GM21515 (cell line): ENCODE results near the gene KPNA5.
"Not testable (repeated sequence)": the region's sequence is repeated elsewhere in the genome, so short reads cannot be mapped to it uniquely, and the experiment has no call there.

Experiments
- ATAC-seq: cut with Tn5 transposase; IDR thresholded peaks from one replicate; pipeline ENCODE4 v1.9.1; 2021; ENCODE audit not compliant: unreplicated experiment

Gene KPNA5

GRCh38 chr6:116680880-116681672 is at the start of gene KPNA5:
KPNA5 (plus strand) TSS chr6:116681211; CDS start chr6:116681335, 124 bp downstream.
- ATAC-seq, result peak; percentile 98

- no peak for ATAC-seq
Observed at GRCh38 chr6:116631379-116631990, 49.5 kb upstream of the KPNA5 start.

- ATAC-seq, result no peak
Observed at GRCh38 chr6:116633685-116634084, 47.3 kb upstream of the KPNA5 start.

GRCh38 chr6:116648156-116648555 is 32.9 kb upstream of the KPNA5 start:
- ATAC-seq, result no peak

GRCh38 chr6:116649129-116649528 is 31.9 kb upstream of the KPNA5 start:
- ATAC-seq, result no peak

GRCh38 chr6:116651916-116652315 is 29.1 kb upstream of the KPNA5 start:
- ATAC-seq, result no peak

- no peak for ATAC-seq
Observed at GRCh38 chr6:116661594-116661993, 19.4 kb upstream of the KPNA5 start.

- ATAC-seq, result no peak
Observed at GRCh38 chr6:116662202-116662601, 18.8 kb upstream of the KPNA5 start.

GRCh38 chr6:116663308-116663707 is 17.7 kb upstream of the KPNA5 start:
- no peak for ATAC-seq

- not testable (repeated sequence) for ATAC-seq
Observed at GRCh38 chr6:116664169-116664568, 16.8 kb upstream of the KPNA5 start.

GRCh38 chr6:116665464-116665863 is 15.5 kb upstream of the KPNA5 start:
- no peak for ATAC-seq

GRCh38 chr6:116666869-116667268 is 14.1 kb upstream of the KPNA5 start:
- ATAC-seq, result peak; percentile 51

GRCh38 chr6:116667623-116668022 is 13.4 kb upstream of the KPNA5 start:
- ATAC-seq, result peak; percentile 43

- ATAC-seq, result no peak
Observed at GRCh38 chr6:116672306-116672705, 8.7 kb upstream of the KPNA5 start.

GRCh38 chr6:116676021-116676420 is 5.0 kb upstream of the KPNA5 start:
- no peak for ATAC-seq

- peak; percentile 20 for ATAC-seq
Observed at GRCh38 chr6:116682334-116682712, 1.3 kb downstream of the KPNA5 start.

- no peak for ATAC-seq
Observed at GRCh38 chr6:116685437-116685993, 4.5 kb downstream of the KPNA5 start.

- not testable (repeated sequence) for ATAC-seq
Observed at GRCh38 chr6:116686475-116687101, 5.6 kb downstream of the KPNA5 start.

- ATAC-seq, result no peak
Observed at GRCh38 chr6:116691154-116691553, 10.1 kb downstream of the KPNA5 start.

GRCh38 chr6:116692873-116693272 is 11.9 kb downstream of the KPNA5 start:
- ATAC-seq, result not testable (repeated sequence)

GRCh38 chr6:116693275-116693674 is 12.3 kb downstream of the KPNA5 start:
- not testable (repeated sequence) for ATAC-seq

GRCh38 chr6:116695401-116695800 is 14.4 kb downstream of the KPNA5 start:
- peak; percentile 92 for ATAC-seq
